GM18511 (cell line): ENCODE data around the gene TIAM2.
"Not testable (repeated sequence)": the region's sequence is repeated elsewhere in the genome, so short reads cannot be mapped to it uniquely, and the experiment has no call there.

Experiments used
- ATAC-seq: cut with Tn5 transposase; IDR thresholded peaks from one replicate; pipeline ENCODE4 v1.9.1; 2021; ENCODE audit warnings: mild to moderate bottlenecking, moderate library complexity; ENCODE audit not compliant: unreplicated experiment

The TIAM2 gene

GRCh38 chr6:154989448-154989847 is 5.7 kb upstream of the TIAM2 start:
- ATAC-seq = no peak

GRCh38 chr6:154991207-154991606 is 3.9 kb upstream of the TIAM2 start:
- no peak for ATAC-seq

GRCh38 chr6:154993026-154993425 is 2.1 kb upstream of the TIAM2 start:
- ATAC-seq = no peak

GRCh38 chr6:154993710-154994109 is 1.4 kb upstream of the TIAM2 start:
- ATAC-seq = no peak

- ATAC-seq = no peak
Observed at GRCh38 chr6:154994836-154995253, 270 bp upstream of the TIAM2 start.

- no peak for ATAC-seq
Observed at GRCh38 chr6:154996016-154996590, 988 bp downstream of the TIAM2 start.

- ATAC-seq = no peak
Observed at GRCh38 chr6:154996841-154997311, 1.8 kb downstream of the TIAM2 start.

- no peak for ATAC-seq
Observed at GRCh38 chr6:154998855-154999254, 3.7 kb downstream of the TIAM2 start.

GRCh38 chr6:155001482-155001881 is 6.4 kb downstream of the TIAM2 start:
- no peak for ATAC-seq

GRCh38 chr6:155001934-155002333 is 6.8 kb downstream of the TIAM2 start:
- no peak for ATAC-seq

GRCh38 chr6:155003476-155003875 is 8.4 kb downstream of the TIAM2 start:
- no peak for ATAC-seq

- no peak for ATAC-seq
Observed at GRCh38 chr6:155004017-155004416, 8.9 kb downstream of the TIAM2 start.

- ATAC-seq = no peak
Observed at GRCh38 chr6:155004576-155005372, 9.7 kb downstream of the TIAM2 start.

- ATAC-seq = no peak
Observed at GRCh38 chr6:155008625-155009024, 13.5 kb downstream of the TIAM2 start.

- ATAC-seq = no peak
Observed at GRCh38 chr6:155010940-155011339, 15.8 kb downstream of the TIAM2 start.

- no peak for ATAC-seq
Observed at GRCh38 chr6:155011809-155012291, 16.7 kb downstream of the TIAM2 start.

- no peak for ATAC-seq
Observed at GRCh38 chr6:155013457-155013876, 18.4 kb downstream of the TIAM2 start.

- no peak for ATAC-seq
Observed at GRCh38 chr6:155014137-155014536, 19.0 kb downstream of the TIAM2 start.

- no peak for ATAC-seq
Observed at GRCh38 chr6:155014670-155015300, 19.7 kb downstream of the TIAM2 start.

GRCh38 chr6:155018415-155018814 is 23.3 kb downstream of the TIAM2 start:
- not testable (repeated sequence) for ATAC-seq

GRCh38 chr6:155021680-155022079 is 26.6 kb downstream of the TIAM2 start:
- ATAC-seq = no peak

- ATAC-seq = no peak
Observed at GRCh38 chr6:155022721-155023120, 27.6 kb downstream of the TIAM2 start.
